Measurements from ENCODE around the gene NCOR1. TPM values are rescaled to one million over a fixed set of nuclear protein-coding genes. Genes with fewer than 3 reads are reported as not detected.

The NCOR1 gene
- total RNA-seq, 1 experiment from 2014 or later, result 124 TPM

GRCh38 chr17:16072031-16072430 is 143.3 kb downstream of the NCOR1 start (continued):
- TF ChIP-seq ATF6 (CRISPR knock-in tag; IDR thresholded peaks at IDR 0.05), result no peak
- TF ChIP-seq ELF4 (CRISPR knock-in tag; IDR thresholded peaks at IDR 0.05; ENCODE audit: low read depth), result no peak
- TF ChIP-seq USF2 (CRISPR knock-in tag; IDR thresholded peaks at IDR 0.05), result no peak
- no peak for TF ChIP-seq ZNF416 (CRISPR knock-in tag; IDR thresholded peaks at IDR 0.05)
- no peak for TF ChIP-seq TP53 (CRISPR knock-in tag; IDR thresholded peaks at IDR 0.05)

GRCh38 chr17:16068323-16068722 is 147.0 kb downstream of the NCOR1 start:
- CTCF ChIA-PET, result interaction anchor here (0.7 kb wide), 1 partner anchor 128 kb away, joined by 3 read pairs; no protein-coding TSS in a partner anchor
- Mint-ChIP-seq H3K36me3 (peaks cover 72% of the 10 kb centered on the region), H3K4me3 (no peak overlapping the region), H3K27me3 (ENCODE audit: low read depth) (no peaks in the 10 kb centered on the region), H3K27ac (no peak overlapping the region), H3K9me3 (no peaks in the 10 kb centered on the region), H3K4me1 (no peaks in the 10 kb centered on the region)
- POLR2A ChIA-PET, result no interaction called here
- no peak for DNase-seq (ENCODE audit: low spot score)
- no peak for ATAC-seq
- TF ChIP-seq ZNF512 (CRISPR knock-in tag; IDR thresholded peaks at IDR 0.05; ENCODE audit: borderline replicate concordance) (no peak), ATF6 (CRISPR knock-in tag; IDR thresholded peaks at IDR 0.05) (no peak), USF1 (CRISPR knock-in tag; IDR thresholded peaks at IDR 0.05) (no peak), ATF3 (CRISPR knock-in tag; conservative IDR thresholded peaks at IDR 0.05) (no peak), ETV6 (CRISPR knock-in tag; IDR thresholded peaks at IDR 0.05) (no peak), ZBTB21 (CRISPR knock-in tag; IDR thresholded peaks at IDR 0.05; ENCODE audit: borderline replicate concordance) (no peak), OVOL2 (CRISPR knock-in tag; IDR thresholded peaks at IDR 0.05; ENCODE audit: borderline replicate concordance) (no peak), FOXK1 (CRISPR knock-in tag; IDR thresholded peaks at IDR 0.05) (no peak)
- TF ChIP-seq, protein P1, sequence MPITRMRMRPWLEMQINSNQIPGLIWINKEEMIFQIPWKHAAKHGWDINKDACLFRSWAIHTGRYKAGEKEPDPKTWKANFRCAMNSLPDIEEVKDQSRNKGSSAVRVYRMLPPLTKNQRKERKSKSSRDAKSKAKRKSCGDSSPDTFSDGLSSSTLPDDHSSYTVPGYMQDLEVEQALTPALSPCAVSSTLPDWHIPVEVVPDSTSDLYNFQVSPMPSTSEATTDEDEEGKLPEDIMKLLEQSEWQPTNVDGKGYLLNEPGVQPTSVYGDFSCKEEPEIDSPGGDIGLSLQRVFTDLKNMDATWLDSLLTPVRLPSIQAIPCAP (CRISPR knock-in tag; IDR thresholded peaks at IDR 0.05), result no peak
- TF ChIP-seq, protein P2, sequence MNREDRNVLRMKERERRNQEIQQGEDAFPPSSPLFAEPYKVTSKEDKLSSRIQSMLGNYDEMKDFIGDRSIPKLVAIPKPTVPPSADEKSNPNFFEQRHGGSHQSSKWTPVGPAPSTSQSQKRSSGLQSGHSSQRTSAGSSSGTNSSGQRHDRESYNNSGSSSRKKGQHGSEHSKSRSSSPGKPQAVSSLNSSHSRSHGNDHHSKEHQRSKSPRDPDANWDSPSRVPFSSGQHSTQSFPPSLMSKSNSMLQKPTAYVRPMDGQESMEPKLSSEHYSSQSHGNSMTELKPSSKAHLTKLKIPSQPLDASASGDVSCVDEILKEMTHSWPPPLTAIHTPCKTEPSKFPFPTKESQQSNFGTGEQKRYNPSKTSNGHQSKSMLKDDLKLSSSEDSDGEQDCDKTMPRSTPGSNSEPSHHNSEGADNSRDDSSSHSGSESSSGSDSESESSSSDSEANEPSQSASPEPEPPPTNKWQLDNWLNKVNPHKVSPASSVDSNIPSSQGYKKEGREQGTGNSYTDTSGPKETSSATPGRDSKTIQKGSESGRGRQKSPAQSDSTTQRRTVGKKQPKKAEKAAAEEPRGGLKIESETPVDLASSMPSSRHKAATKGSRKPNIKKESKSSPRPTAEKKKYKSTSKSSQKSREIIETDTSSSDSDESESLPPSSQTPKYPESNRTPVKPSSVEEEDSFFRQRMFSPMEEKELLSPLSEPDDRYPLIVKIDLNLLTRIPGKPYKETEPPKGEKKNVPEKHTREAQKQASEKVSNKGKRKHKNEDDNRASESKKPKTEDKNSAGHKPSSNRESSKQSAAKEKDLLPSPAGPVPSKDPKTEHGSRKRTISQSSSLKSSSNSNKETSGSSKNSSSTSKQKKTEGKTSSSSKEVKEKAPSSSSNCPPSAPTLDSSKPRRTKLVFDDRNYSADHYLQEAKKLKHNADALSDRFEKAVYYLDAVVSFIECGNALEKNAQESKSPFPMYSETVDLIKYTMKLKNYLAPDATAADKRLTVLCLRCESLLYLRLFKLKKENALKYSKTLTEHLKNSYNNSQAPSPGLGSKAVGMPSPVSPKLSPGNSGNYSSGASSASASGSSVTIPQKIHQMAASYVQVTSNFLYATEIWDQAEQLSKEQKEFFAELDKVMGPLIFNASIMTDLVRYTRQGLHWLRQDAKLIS (CRISPR knock-in tag; IDR thresholded peaks at IDR 0.05; ENCODE audit: borderline replicate concordance), result no peak

All from WTC11 (cell line).